PC-3 (cell line): ENCODE results near the gene SAFB2.

Source experiments
- EZH2 ChIP-seq: fragments of 300-600 bp; sonication (generic); IDR thresholded peaks from one replicate; pipeline ENCODE4 v1.6.1; 2017; ENCODE audit warnings: antibody characterized with exemption, mild to moderate bottlenecking, low read length; ENCODE audit not compliant: unreplicated experiment
- EZH2phosphoT487 ChIP-seq: fragments of 300-600 bp; sonication (generic); IDR thresholded peaks from 2 replicates; pipeline ENCODE4 v1.6.1; 2018; ENCODE audit warnings: mild to moderate bottlenecking, antibody characterized with exemption, low read length, borderline replicate concordance

DNA sequence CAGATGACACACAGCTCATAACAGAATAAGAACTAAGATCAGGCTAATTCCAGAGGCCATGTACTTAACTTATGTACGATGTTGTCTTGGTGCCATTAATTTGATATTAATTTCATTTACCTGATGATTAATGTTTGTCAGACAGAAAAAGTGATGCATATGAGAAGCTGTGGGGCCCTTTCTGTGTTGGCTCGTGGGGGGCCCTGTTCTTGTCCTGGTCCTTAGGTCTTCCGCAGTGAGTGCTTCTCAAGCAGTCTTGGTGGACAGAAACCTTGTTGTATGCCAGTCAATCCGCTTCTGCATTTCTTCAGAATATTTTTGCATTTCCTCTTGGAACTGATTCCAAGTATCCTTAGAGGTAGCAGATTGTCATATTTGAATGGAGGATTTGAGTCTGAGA lies 20.5 kb upstream of the SAFB2 start:
- TF ChIP-seq EZH2phosphoT487 (no peak), EZH2 (no peak)
